ENCODE data around the gene TNFSF15.
"Not testable (repeated sequence)": the region's sequence is repeated elsewhere in the genome, so short reads cannot be mapped to it uniquely, and the experiment has no call there.

Gene TNFSF15

DNA sequence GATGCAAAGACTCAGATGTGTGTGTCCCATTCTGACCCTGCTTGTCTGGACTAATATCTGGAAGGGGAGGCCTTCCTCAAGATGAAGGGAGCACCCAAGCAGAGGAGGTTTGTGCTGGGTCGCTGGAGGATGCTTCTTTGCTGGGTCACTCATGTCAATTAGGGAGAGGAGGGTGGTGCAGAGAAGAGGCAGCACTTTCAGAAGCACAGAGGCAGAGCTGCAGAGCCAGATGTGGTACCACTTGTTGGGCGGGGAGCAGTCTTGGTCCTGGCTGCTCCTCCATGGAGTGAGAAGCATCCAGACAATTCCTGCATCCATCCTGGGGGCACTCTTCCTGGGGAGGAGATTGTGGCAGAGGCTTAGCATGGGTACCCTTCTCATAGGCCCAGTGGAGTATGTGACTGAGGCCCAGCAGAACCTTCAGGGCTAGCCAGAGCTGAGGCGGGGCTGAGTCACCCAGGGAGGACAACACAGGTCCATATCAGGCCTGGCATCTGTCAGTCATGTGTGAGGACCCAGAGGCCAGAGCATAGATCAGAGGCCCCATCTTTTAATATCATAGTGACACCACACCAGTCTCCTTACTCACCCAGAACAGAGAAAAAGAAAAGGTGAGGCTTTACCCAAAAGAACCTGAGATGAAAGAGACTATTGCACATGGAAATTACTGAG lies 59.8 kb downstream of the TNFSF15 start:
- no peak for DNase-seq

DNA sequence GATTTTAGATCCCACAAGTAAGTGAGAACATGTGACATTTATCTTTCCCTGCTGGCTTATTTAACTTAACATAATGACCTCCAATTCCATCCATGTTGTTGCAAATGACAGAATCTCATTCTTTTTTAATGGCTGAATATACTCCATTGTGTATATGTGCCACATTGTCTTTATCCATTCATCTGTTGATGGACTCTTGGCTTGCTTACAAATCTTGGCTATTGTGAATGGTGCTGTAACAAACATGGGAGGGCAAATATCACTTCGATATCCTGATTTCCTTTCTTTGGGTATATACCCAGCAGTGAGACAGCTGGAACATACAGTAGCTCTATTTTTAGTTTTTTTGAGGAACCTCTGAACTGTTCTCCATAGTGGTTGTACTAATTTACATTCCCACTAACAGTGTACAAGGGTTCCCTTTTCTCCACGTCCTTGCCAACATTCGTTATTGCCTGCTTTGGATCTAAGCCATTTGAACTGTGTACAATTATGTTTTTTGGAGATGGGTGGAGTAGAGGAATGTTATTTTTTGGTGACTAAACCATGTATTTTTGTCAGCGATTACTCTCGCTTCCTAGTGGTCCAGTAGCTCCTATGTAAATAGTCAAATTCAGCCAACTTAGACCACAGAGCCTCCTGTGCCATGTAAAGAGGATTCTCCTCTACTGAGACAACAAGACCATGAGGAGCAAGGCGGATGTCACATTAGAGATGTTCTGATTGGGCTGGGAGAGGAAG lies 60.6 kb downstream of the TNFSF15 start:
- DNase-seq = no peak

DNA sequence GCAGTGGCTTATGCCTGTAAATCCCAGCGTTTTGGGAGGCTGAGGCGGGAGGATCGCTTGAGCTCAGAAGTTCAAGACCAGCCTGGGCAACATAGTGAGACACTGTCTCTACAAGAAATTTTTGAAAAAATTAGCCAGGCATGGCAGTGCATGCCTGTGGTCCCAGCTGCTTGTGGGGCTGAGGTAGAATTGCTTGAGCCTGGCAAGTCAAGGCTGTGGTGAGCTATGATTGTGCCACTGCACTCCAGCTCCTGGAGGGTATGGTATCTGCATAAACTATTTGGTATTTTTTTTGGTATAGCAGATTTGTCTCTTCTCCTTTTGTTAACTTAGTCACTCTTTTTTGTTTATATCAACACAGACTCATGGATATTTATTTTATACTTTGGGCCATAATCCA lies 62.4 kb downstream of the TNFSF15 start:
- no peak for DNase-seq

DNA sequence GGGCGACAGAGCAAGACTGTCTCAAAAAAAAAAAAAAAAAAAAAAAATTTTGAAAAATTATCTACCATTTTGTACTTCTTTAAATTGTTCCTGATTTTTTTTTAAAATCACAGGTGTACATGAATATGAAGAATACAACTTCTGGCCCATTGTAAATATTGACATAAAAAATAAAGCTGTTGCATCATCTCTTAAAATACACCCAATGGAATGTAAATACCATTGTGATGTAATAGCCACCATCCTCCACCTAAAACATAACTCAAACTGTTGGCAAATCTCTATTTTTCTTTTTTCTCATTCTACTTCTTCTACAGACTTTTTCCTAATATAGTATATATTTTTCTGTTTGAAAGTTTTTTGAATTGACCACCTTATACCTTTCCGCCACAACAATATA lies 62.9 kb downstream of the TNFSF15 start:
- DNase-seq = no peak

DNA sequence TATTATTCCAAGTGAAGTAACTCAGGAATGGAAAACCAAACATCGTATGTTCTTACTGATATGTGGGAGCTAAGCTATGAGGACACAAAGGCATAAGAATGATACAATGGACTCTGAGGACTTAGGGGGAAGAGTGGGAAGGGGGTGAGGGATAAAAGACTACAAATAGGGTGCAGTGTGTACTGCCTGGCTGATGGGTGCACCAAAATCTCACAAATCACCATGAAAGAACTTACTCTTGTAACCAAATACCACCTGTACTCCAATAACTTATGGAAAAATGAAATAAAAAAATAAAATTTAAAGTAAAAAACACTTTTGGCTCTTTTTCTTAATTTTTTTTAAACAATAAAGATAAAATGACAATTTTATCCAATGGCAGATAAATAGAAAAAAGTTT lies 64.3 kb downstream of the TNFSF15 start:
- DNase-seq = not testable (repeated sequence)

DNA sequence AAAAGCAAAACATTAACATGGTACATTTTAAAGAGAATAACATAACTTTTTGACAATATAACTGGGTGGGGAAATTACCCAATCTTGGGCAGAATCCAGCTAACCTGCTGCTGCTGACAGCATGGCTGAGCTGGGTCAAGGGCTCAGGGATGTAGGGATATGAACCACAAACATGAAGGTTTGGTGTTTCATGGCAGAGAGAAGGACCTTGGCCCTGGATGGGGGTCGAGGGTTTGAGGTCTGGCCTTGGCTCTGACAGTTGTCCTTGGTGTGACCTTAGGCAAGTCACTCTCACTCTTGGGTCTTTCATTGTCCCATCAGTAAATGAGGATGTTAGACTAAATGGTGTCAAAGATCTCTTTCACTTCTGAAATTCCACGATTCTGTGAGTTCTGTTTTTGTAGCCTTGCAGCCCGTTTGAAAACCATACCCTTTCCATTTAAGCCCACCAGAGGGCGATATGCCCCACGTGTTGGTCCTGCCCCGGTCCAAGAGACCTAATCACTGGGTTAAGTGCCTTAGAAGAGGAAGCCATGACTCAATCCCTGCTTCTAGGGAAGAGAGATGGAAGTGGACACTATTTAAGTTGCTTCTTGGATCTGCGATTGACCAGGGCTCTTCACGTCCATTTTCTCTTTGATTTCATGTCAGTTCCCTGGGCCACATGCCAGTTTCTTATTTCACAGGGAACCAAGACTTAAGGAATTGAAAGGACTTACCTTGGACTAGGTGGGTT lies 67.1 kb downstream of the TNFSF15 start:
- peak; percentile 86 for DNase-seq

DNA sequence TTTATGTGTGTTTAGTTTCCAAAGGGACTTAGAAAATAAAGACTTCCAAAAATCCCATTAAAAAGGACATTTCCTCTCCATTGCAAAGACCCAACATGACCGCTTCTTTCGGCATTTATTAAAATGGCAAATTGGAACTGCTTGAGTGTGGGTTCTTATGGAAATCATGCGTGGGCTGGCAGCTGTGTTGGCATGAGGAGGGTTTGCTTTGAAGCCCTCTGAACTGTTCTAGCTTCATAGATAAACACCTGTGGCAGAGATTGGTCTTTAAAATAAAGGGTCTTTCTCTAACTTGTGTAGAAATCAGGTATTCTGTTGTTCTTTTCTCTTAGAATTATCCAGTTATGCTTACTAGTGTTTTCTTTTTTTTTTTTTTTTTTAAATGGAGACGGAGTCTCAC lies 68.0 kb downstream of the TNFSF15 start:
- DNase-seq = no peak

DNA sequence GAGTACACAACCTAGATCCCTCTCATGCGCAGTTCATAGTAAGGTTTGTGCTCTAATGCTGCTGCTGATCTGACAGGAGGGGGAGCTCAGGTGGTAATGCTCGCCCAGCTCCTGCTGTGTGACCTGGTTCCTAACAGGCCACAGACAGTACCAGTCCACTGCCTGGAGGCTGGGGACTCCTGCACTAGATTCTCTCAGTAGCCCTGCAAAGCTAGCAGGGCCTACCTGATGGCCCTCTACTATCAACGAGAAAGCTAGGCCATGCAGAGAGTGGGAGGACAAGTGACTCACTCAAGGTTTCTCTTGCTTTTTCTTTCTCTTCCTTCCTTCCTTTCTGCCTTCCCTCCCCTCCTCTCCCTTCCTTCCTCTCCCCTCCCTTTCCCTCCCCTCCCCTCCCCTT lies 68.7 kb downstream of the TNFSF15 start:
- DNase-seq = no peak

DNA sequence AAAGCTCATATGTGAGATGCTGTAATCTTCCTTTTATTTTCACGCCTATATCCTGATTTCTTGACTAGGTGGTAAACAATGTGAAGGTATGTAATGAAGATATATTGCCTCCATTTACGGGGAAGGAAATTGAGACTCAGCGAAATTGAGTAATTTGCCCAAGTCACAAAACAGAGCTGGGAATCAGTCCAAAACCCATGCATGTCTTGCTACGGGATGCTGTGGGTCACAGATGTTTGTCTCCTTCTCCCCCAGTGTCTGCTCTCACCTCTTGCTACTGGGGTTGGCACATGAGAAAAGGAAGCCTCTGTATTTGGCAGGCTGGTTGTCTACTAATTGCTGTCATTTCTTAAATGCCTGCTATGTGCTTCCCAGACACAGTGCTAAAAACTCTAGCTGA lies 70.1 kb downstream of the TNFSF15 start:
- no peak for DNase-seq

DNA sequence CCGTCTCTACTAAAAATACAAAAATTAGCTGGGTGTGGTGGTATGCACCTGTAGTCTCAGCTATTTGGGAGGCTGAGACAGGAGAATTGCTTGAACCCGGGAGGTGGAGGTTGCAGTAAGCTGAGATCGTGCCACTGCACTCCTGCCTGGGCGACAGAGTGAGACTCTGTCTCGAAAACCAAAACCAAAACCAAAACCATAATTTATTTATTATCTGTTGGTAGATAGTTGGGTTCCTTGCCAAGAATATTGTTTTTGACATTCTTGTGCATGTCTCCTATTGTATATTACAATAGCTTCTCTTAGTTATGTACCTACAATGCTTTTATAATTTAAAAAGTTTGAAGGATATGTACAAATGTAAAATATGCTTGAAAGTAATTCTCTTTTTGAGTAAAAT lies 70.7 kb downstream of the TNFSF15 start:
- not testable (repeated sequence) for DNase-seq

Data from NCI-H510A treated with DMSO at 0.1 percent for 48 hours (cell line).